CD4-positive, alpha-beta T cell treated with Interleukin-17A for 4 hours (primary cell): ENCODE data around the gene NHERF2.

Experiments
- DNase-seq: peaks from one replicate; pipeline ENCODE4 v3.0.0-alpha.2; 2020; ENCODE audit warnings: mixed read lengths

The NHERF2 gene

GRCh38 chr16:2084895-2085625, 58.4 kb downstream of the NHERF2 start:
- no peak for DNase-seq

- DNase-seq = no peak
Observed at GRCh38 chr16:2085669-2086068, 59.0 kb downstream of the NHERF2 start.

- DNase-seq = no peak
Observed at GRCh38 chr16:2086106-2086742, 59.5 kb downstream of the NHERF2 start.

GRCh38 chr16:2086812-2087747, 60.4 kb downstream of the NHERF2 start:
- DNase-seq = no peak

- no peak for DNase-seq
Observed at GRCh38 chr16:2087748-2088631, 61.3 kb downstream of the NHERF2 start.
